ENCODE measurements around the gene TUBA1C. TPM values are rescaled to one million over a fixed set of nuclear protein-coding genes. Genes with fewer than 3 reads are reported as not detected.

TUBA1C gene
- total and polyA plus RNA-seq, 2 of the 4 experiments (the other 2 are of a cell fraction) = 1,420 to 2,555 TPM

- Histone ChIP-seq H3K4me3 (ENCODE audit: insufficient read depth, low read depth, low read length) (peak overlapping the region; percentile 25), H3K23ac (ENCODE audit: low read depth, low read length) (peak overlapping the region; percentile 98), H4K8ac (ENCODE audit: low read depth in 2 of 2, low read length in 2 of 2) (peak overlapping the region; percentile 77 to 97), H3K9me3 (ENCODE audit: control insufficient read depth, insufficient read depth, low read length) (no peaks in the 10 kb centered on the region), H3K27ac (ENCODE audit: insufficient read depth, low read length) (peak overlapping the region; percentile 88), H3K79me1 (ENCODE audit: low read depth in 1 of 2, low read length in 2 of 2) (peaks cover 7 to 22% of the 10 kb centered on the region in 2 experiments; a peak in 3 of 4 replicates), H3K9ac (ENCODE audit: low read depth, low read length) (peak overlapping the region; percentile 87), H2BK120ac (ENCODE audit: low read depth, low read length) (peak overlapping the region; percentile 97), H3K56ac (ENCODE audit: extremely low read depth, insufficient read depth, low read length) (peak overlapping the region; percentile 92), H3K9me1 (ENCODE audit: insufficient read depth, low read length) (peaks cover 12% of the 10 kb centered on the region), H2AK9ac (replicated peaks; ENCODE audit: low read depth, low read length, poor library complexity) (peak overlapping the region; percentile 92), H2BK20ac (ENCODE audit: low read depth, low read length) (peak overlapping the region; percentile 93), H3K4me1 (ENCODE audit: control insufficient read depth, insufficient read depth, low read length) (peaks cover 16% of the 10 kb centered on the region), H2BK15ac (ENCODE audit: low read depth, low read length) (peak overlapping the region; percentile 89), H3K36me3 (ENCODE audit: control insufficient read depth, insufficient read depth, low read length) (no peaks in the 10 kb centered on the region), H3K4me2 (ENCODE audit: low read depth, low read length) (peak overlapping the region; percentile 97), H2BK5ac (ENCODE audit: low read depth, low read length, poor library complexity, severe bottlenecking) (peak overlapping the region; percentile 94), H2AFZ (replicated peaks; ENCODE audit: low read length, poor library complexity) (peak overlapping the region; percentile 94), H3K18ac (ENCODE audit: low read depth, low read length) (peak overlapping the region; percentile 99), H3K27me3 (ENCODE audit: control insufficient read depth, insufficient read depth, low read length) (no peaks in the 10 kb centered on the region), H4K91ac (ENCODE audit: insufficient read depth, low read depth, low read length) (peak overlapping the region; percentile 92), H3K14ac (replicated peaks; ENCODE audit: low read depth, low read length) (peak overlapping the region; percentile 97), H2AK5ac (ENCODE audit: low read depth, low read length) (peak overlapping the region; percentile 94), H4K20me1 (ENCODE audit: insufficient read depth, low read length) (no peaks in the 10 kb centered on the region), H3K4ac (ENCODE audit: low read depth, low read length) (peak overlapping the region; percentile 98), H4K5ac (ENCODE audit: low read depth, low read length) (peak overlapping the region; percentile 100)
- ChIA-PET CTCF (interaction anchor here (0.6 to 2.7 kb wide), 7 partner anchors 10 to 145 kb away, joined by 3 to 15 read pairs (median 4); partner anchors contain the start of gene TUBA1B), POLR2A (ENCODE audit: unreplicated experiment) (interaction anchor here (0.6 to 2.7 kb wide), 5 partner anchors 42 to 104 kb away, joined by 3 to 16 read pairs (median 4); partner anchors contain the start of genes TUBA1A and TUBA1B)
- no TSS peak for BruUV-seq (replicated peaks)
- ATAC-seq (ENCODE audit: low read depth) (peak; percentile 68), DNase-seq (peak; percentile 56)
- dilution Hi-C loops (cut with HindIII; ENCODE audit: low sequenced_read_pairs, unreplicated experiment) (no loop called here), in situ Hi-C loops (cut with MboI; ENCODE audit: low sequenced_read_pairs) (loop anchor here (10.0 kb wide), 1 partner anchor 48 kb away; the partner anchor contains the start of gene TUBA1A), intact Hi-C loops (cut with micrococcal nuclease) (no loop called here)
- WGBS, 2 experiments (ENCODE audit: extremely low coverage in 2 of 2, insufficient read length in 1 of 2) = 77% methylated on average over 9 of the region's 25 CpGs; no CpG with 5 or more reads in 1 of the 2 experiments
- TF ChIP-seq BHLHE40 (IDR thresholded peaks at IDR 0.05; ENCODE audit: low read depth, low read length) (no peak), CTCF (conservative IDR thresholded peaks at IDR 0.05; ENCODE audit: low read depth, low read length) (peak; percentile 29; the same call in 1 of the 2 replicates), ELK1 (IDR thresholded peaks at IDR 0.05; ENCODE audit: borderline replicate concordance, low read depth, low read length) (no peak), FOS (IDR thresholded peaks at IDR 0.05; ENCODE audit: low read depth, low read length) (no peak), RAD21 (IDR thresholded peaks at IDR 0.05; ENCODE audit: low read length) (peak; percentile 25; the same call in 1 of the 2 replicates), POLR2A (IDR thresholded peaks at IDR 0.05; ENCODE audit: low read depth, low read length) (no peak), USF2 (IDR thresholded peaks at IDR 0.05; ENCODE audit: low read depth, low read length) (no peak), NFE2L2 (IDR thresholded peaks at IDR 0.05; ENCODE audit: low read depth, low read length) (no peak), CEBPB (IDR thresholded peaks at IDR 0.05; ENCODE audit: low read depth, low read length) (no peak), RCOR1 (IDR thresholded peaks at IDR 0.05; ENCODE audit: insufficient replicate concordance, low read length) (no peak), RFX5 (IDR thresholded peaks at IDR 0.05; ENCODE audit: low read depth, low read length) (no peak), MXI1 (IDR thresholded peaks at IDR 0.05; ENCODE audit: borderline replicate concordance, low read depth, low read length) (no peak), MAFK (IDR thresholded peaks at IDR 0.05; ENCODE audit: low read depth, low read length) (no peak)
These were observed 31.7 kb upstream of the TUBA1C start for GRCh38 chr12:49232940-49233841.

Measured in IMR-90 (cell line).